GM18498 (cell line): Measurements from ENCODE around the gene ATP2B2.

ENCODE experiments used
- ATAC-seq: cut with Tn5 transposase; IDR thresholded peaks from one replicate; pipeline ENCODE4 v1.9.1; 2021; ENCODE audit warnings: mild to moderate bottlenecking, moderate library complexity; ENCODE audit not compliant: unreplicated experiment

The ATP2B2 gene

DNA sequence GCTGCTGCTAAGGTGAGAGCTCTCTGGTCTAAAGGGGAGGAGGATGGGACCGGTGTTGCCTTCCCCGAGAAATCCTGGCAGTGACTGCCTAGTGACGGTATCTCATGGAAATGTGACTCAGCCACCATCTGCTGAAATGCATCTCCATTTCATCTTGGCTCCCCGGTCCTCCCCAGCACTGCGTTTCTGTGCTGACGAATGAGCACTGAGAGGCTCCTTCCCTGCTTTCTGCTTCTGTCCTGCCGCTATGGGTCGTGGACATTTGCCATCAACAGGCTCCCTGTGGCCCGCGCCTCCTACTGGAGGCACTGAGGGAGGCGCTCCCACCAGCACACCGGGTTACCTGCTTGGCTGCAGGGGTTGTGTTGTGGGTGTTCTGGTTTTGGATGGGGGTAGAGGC is 170.9 kb downstream of the ATP2B2 start:
- no peak for ATAC-seq

DNA sequence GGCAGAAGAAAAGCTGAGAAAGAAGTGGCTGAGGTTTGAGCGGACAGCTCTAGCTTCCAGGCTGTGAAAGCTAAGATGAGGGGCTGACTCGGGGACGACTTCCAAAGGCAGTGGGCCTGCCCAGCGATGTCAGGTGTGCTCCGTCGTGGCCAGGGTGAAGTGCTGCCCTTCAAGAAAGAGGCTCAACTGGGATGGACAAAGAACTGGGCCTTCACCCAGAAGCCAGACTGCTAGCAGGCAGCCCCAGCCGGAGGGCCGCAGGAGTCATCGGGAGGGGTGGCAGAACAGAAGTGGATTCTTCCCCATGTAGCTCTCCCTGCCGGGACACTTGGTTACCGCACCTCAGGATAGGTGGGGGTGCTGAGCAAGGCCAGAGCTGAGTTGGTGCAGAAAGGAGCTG is 171.3 kb downstream of the ATP2B2 start:
- ATAC-seq = no peak

DNA sequence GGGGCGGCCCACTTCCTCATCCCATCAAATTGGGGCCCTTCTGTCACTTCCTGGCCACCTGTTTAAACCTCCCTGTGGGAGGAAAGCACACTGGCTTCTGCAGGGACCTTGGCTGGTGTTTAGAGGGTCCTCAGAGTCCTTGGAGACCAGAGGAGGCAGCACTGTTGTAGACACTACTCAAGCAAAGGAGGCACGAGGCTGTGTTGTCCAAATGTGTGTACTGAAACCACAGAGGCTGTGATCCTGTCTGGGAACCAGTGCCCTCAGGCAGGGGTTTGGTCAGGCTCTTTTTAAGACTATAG is 172.1 kb downstream of the ATP2B2 start:
- no peak for ATAC-seq

DNA sequence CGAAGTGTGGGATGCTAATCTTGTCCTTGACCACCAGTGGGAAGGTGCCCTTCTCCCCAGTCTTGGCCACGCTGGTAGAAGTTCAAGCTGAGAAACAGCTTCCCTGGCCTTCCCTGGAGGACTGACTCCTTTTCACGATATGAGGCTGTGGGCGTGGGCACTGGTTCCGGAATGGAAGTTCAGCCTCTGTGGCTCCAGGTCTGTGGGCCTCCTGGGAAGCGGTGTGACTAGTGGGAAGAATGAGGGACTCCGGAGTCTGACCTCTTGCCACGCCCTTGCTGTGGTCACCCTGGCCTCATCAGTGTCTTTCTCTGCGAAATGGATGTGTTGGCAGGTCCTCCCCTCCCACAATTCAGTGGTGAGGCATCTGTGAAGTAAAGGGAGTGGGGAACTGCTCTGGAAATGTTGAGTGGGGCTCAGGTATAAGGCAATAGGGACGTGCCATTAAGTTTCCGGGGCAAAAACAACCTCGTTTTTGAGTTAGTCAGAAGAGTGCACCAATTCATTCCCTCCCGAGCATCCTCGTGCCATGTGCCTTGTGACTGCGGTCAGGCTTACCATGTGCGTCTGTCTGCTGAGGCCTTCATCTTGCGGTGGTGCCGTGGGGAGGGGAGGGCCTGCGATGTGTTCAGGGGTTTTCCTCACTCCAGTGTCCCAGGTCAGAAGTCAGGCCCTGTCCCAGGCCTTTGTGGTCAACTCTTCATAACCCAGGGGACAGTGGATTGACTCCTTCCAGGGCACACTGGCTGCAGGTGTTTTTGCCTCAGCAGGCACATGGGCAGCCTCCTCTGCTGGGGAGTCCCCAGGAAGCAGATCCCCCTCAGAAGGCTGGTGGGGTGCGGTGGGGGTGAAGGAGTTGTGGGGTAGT is 172.7 kb downstream of the ATP2B2 start:
- no peak for ATAC-seq

- ATAC-seq = no peak
These were observed 174.1 kb downstream of the ATP2B2 start for GRCh38 chr3:10331320-10331719.

DNA sequence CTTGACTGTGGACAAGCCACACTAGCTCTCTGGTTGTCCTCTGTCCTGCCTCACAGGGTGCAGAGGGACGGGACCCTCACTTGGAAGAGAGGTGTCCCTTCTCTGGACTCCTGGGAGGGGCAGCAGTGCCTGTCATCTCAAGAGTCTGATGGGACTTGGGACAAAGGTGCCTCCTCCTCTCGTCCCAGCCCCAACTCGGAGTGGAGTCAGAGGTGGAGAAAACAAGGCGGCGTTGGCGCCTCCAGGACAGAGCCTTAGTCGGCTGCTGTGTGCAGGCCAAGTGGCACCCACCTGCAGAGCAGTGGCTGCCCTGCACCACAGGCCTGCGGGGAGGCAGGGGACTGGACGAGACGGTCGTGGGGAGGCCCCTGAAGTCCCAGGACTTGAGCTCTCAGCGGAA is 175.1 kb downstream of the ATP2B2 start:
- ATAC-seq = no peak

- no peak for ATAC-seq
These were observed 175.8 kb downstream of the ATP2B2 start for GRCh38 chr3:10329495-10330015.

- ATAC-seq = no peak
These were observed 176.8 kb downstream of the ATP2B2 start for GRCh38 chr3:10328460-10329071.

- ATAC-seq = no peak
These were observed 177.8 kb downstream of the ATP2B2 start for GRCh38 chr3:10327592-10327991.

- ATAC-seq = no peak
These were observed 183.1 kb downstream of the ATP2B2 start for GRCh38 chr3:10322352-10322710.

DNA sequence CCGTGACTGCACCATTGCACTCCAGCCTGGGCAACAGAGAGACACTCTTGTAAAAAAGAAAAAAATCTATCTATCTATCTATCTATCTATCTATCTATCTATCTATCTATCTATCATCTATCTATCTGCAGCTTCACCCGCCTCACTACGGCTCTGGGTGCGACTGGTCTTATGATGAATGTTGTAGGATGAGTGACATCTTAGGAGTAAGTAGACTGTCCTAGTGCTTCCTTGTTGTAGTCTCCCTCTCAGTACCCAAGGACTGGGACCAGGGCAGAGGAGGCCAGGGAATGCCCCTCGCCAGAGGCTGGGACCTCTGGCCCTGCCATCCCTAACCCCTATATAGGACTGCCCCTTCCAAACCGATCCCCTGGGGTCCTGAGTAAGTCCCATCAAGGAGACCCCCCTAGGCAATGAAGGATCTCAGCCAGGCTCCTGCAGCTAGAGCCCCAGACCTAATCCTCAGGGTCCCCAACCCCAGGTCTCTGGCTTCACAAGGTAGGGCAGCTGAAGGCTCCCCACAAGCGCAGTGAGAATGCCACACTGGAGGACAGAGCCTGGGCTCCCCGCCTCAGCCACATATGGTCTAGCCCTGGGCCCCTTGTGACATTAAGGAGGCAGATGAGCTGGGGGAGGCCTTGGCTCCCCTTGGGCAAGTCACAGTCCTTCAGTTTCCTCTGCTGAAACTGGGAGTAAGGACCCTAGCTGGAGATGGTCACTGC is 183.6 kb downstream of the ATP2B2 start:
- ATAC-seq = no peak

DNA sequence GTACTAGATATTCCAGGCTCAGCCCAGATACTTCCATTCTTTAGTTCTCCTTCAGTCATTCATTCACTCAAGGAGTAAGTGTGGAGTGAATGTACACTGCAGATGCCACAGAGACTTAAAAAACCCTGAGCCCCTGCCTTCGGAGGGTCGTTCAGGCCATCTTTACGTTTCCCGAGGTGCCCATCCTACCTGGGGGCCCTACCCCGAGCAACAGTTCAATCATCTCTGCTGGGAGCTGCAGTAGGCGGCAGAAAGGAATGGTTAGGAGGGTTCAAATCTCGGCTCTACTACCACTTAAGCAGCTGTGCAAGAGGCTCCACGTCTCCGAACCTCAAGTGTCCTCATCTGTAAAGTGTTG is 185.1 kb downstream of the ATP2B2 start:
- no peak for ATAC-seq

- no peak for ATAC-seq
These were observed 185.6 kb downstream of the ATP2B2 start for GRCh38 chr3:10319804-10320203.

DNA sequence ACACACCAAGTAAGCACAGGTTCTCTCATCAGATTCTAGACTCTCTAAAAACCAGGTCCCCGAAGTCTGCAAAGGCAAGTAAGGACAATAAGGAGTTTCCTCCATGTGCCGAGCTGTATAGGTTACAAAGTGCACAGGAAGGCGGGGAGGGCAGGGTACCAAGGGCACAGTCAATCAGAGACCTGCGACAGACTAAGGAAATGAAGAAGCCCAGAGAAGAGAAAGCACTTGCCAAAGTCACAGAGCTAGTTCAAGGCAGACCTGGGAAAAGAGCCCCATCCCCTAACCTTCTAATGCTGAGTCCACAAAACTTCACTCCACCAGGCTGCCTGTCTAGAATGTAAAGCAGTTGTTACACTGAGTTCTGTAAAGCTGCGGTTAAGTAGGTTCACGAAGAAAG is 186.1 kb downstream of the ATP2B2 start:
- ATAC-seq = no peak

DNA sequence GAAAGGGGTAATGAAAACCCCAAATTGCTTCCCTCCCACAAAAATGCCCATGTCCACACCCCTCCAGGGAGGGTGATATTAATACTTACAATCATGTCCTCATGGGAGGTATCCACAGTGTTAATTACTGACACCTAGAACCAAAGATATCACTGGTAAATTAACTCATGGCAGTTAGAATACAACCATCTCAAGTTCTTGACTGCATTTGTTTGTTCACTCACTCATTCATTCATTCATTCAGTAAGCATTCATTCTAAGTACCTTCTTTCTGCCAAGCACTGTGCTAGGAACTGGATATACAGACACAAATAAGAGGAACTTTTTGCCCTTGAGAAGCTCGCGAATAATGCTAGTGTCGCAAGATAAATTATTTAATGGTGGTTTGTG is 187.4 kb downstream of the ATP2B2 start:
- no peak for ATAC-seq

GRCh38 chr3:10317311-10317960 is 187.9 kb downstream of the ATP2B2 start:
- ATAC-seq = no peak

GRCh38 chr3:10315771-10316344 is 189.5 kb downstream of the ATP2B2 start:
- no peak for ATAC-seq

GRCh38 chr3:10315101-10315500 is 190.3 kb downstream of the ATP2B2 start:
- ATAC-seq = no peak

DNA sequence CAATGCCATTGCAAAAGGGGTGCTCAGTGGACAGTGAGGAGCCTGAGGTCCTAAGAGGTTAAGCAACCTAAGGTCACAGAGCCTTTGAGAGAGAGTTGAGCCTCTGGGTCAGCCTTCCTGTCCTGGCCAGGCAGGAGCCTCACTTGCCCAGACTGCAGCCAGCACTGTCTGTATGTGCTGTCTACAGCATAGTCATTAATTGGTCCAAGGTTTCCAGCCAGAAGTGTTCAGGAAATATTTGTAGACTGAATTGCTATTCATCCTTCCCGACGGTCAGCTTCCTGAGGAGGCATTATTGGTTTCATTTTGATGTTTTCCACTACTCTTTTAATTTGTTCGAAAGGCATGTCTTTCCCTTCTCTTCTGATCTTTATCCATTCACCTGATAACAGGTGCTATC is 192.5 kb downstream of the ATP2B2 start:
- ATAC-seq = no peak

GRCh38 chr3:10312391-10312790 is 193.0 kb downstream of the ATP2B2 start:
- no peak for ATAC-seq

- ATAC-seq = no peak
These were observed 193.7 kb downstream of the ATP2B2 start for GRCh38 chr3:10311710-10312109.
